ENCODE measurements around the gene CFAP45.

Gene CFAP45

GRCh38 chr1:159917533-159918351, 17.8 kb upstream of the CFAP45 start:
- no peak for TF ChIP-seq CTCF (IDR thresholded peaks at IDR 0.05; ENCODE audit: borderline replicate concordance, insufficient read depth, low read depth, low read length)
- H3K4me3 ChIP-seq (ENCODE audit: low read depth, low read length): no peak overlapping the region

- TF ChIP-seq CTCF (IDR thresholded peaks at IDR 0.05; ENCODE audit: borderline replicate concordance, insufficient read depth, low read depth, low read length): no peak
Measured at GRCh38 chr1:159916242-159917051, 16.5 kb upstream of the CFAP45 start.

GRCh38 chr1:159915571-159916241, 15.7 kb upstream of the CFAP45 start:
- TF ChIP-seq CTCF (IDR thresholded peaks at IDR 0.05; ENCODE audit: borderline replicate concordance, insufficient read depth, low read depth, low read length): no peak
- no peak overlapping the region for H3K4me3 ChIP-seq (ENCODE audit: low read depth, low read length)

More at GRCh38 chr1:159916242-159917051, 16.5 kb upstream of the CFAP45 start:
- no peak overlapping the region for H3K4me3 ChIP-seq (ENCODE audit: low read depth, low read length)

- H3K4me3 ChIP-seq (ENCODE audit: low read depth, low read length): no peak overlapping the region
- TF ChIP-seq CTCF (IDR thresholded peaks at IDR 0.05; ENCODE audit: borderline replicate concordance, insufficient read depth, low read depth, low read length): no peak
Measured at GRCh38 chr1:159914252-159915018, 14.5 kb upstream of the CFAP45 start.

GRCh38 chr1:159913451-159914192, 13.7 kb upstream of the CFAP45 start:
- H3K4me3 ChIP-seq (ENCODE audit: low read depth, low read length): no peak overlapping the region
- no peak for TF ChIP-seq CTCF (IDR thresholded peaks at IDR 0.05; ENCODE audit: borderline replicate concordance, insufficient read depth, low read depth, low read length)

All from GM12875 (cell line).